ENCODE data around the gene SCFD2. TPM values are rescaled to one million over a fixed set of nuclear protein-coding genes. Genes with fewer than 3 reads are reported as not detected.

SCFD2 gene
- total and polyA plus RNA-seq, 8 donors, result 4.0 to 13.5 (median 8.9) TPM

DNA sequence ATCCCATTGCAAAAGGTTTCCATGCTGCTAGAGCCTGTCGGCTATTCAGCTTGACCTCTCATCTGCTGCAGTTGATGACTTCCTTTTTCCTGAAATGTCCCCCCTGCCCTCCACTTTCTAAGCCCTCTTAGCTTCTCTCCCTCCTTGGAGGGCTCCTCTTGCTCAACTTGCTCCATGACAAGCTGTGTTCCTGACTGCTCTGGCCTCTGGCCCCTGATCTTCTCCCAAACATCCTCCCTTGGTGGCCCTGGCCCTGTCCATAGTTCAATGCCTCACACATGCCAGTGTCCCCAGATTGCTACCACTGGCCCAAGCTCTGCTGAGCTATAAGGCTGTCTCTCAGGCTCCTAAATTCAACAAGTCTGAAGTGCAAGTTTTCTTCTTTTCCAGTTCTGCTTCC, 474.1 kb downstream of the SCFD2 start:
- WGBS, 2 donors, result 86 to 92% methylated on average over 1 of the region's 1 CpG
- no peak overlapping the region for H3K4me3 ChIP-seq
- intact Hi-C loops (cut with DNase I), result no loop called here

GRCh38 chr4:52890521-52890791, 475.4 kb downstream of the SCFD2 start:
- Histone ChIP-seq H3K36me3 (no peaks in the 10 kb centered on the region), H3K4me3 (no peak overlapping the region), H3K4me1 (no peaks in the 10 kb centered on the region), H3K9me3 (no peaks in the 10 kb centered on the region), H3K27me3 (no peaks in the 10 kb centered on the region), H3K27ac (no peak overlapping the region)
- DNase-seq (no peak), ATAC-seq (no peak), FAIRE-seq (no peak)
- intact Hi-C loops (cut with DNase I), result no loop called here
- TF ChIP-seq CTCF (IDR thresholded peaks at IDR 0.05), result no peak
- WGBS, 2 donors, result 92 to 97% methylated on average over 1 of the region's 1 CpG

More for the DNA sequence above, 474.1 kb downstream of the SCFD2 start:
- Histone ChIP-seq H3K27me3 (no peaks in the 10 kb centered on the region), H3K27ac (no peak overlapping the region), H3K9me3 (no peaks in the 10 kb centered on the region), H3K36me3 (no peaks in the 10 kb centered on the region), H3K4me1 (no peaks in the 10 kb centered on the region)
- DNase-seq, result no peak
- FAIRE-seq, result no peak
- no peak for ATAC-seq
- no peak for TF ChIP-seq CTCF (IDR thresholded peaks at IDR 0.05)

DNA sequence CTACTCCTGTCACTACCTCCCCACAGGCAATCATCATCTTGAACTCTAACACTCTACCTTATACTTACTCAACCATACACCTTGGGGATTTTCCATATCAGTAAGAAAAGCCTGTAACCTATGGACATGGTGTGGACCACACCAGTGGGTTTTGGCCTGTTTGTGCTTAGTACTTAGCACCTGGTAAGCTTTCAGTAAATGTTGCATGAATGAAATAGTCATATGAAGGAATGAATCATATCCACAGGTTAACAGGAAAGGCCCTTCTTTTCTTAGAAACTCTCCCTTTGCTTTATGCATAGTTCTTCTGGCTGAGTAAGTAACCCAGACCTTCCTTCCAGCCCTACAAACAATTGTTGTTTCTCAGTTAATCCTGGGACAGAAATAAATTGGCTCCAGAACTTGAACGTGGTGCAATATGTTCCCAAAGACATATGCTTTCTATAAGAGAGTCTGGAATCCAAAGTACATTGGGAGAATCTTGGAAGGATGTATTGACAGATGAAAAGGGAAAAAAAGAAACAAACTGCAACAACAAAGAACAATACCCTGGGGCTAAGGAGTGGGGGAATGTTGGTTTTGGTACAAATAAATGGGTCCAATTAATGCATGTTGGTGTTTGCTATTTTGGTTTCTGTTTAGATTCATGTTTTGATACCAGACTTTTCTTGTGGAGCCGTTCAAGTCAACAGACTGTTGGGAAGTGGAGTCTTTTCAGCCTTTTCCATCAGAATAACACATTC, 475.9 kb downstream of the SCFD2 start:
- FAIRE-seq, result no peak
- no peaks in the 10 kb centered on the region for H3K27me3 ChIP-seq

DNA sequence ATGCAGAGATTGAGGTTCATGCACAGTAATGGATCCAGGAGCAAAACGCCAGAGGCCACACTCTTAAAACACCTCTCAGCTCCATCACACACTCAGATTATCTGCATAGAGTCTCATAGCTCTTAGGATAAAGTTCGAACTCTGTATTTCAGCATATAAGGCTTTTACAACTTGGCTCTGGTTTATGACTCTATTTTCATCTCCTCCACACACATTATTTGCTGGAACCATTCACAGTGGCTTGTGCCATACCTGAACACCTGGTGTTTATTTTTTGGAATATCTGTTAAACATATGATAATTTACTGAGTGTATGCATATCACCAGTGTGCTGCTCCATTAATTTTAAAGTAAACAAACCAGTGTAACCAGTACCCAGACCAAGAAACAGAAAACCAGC, 476.5 kb downstream of the SCFD2 start:
- no peak for TF ChIP-seq CTCF (IDR thresholded peaks at IDR 0.05)
- no peaks in the 10 kb centered on the region for H3K36me3 ChIP-seq
- DNase-seq (no peak), FAIRE-seq (no peak), ATAC-seq (no peak)
- no peaks in the 10 kb centered on the region for H3K9me3 ChIP-seq
- no peaks in the 10 kb centered on the region for H3K27me3 ChIP-seq
- H3K4me1 ChIP-seq, result no peaks in the 10 kb centered on the region
- intact Hi-C loops (cut with DNase I), result no loop called here
- H3K4me3 ChIP-seq, result no peak overlapping the region
- no peak overlapping the region for H3K27ac ChIP-seq
- 92 to 94% methylated on average over 2 of the region's 2 CpGs for WGBS, 2 donors

More for the DNA sequence above, 475.9 kb downstream of the SCFD2 start:
- no peak for TF ChIP-seq CTCF (IDR thresholded peaks at IDR 0.05)
- Histone ChIP-seq H3K4me3 (no peak overlapping the region), H3K27ac (no peak overlapping the region), H3K4me1 (no peaks in the 10 kb centered on the region), H3K9me3 (no peaks in the 10 kb centered on the region), H3K36me3 (no peaks in the 10 kb centered on the region)
- intact Hi-C loops (cut with DNase I), result no loop called here
- ATAC-seq (no peak), DNase-seq (no peak)
- 73 to 83% methylated on average over 2 of the region's 2 CpGs for WGBS, 2 donors

- ATAC-seq (no peak), DNase-seq (no peak), FAIRE-seq (no peak)
- intact Hi-C loops (cut with DNase I), result no loop called here
- H3K27ac ChIP-seq, result no peak overlapping the region
- H3K36me3 ChIP-seq, result no peaks in the 10 kb centered on the region
- H3K4me3 ChIP-seq, result no peak overlapping the region
- WGBS, 2 donors, result 84 to 90% methylated on average over 2 of the region's 2 CpGs
- no peaks in the 10 kb centered on the region for H3K27me3 ChIP-seq
- no peak for TF ChIP-seq CTCF (IDR thresholded peaks at IDR 0.05)
- no peaks in the 10 kb centered on the region for H3K9me3 ChIP-seq
- no peaks in the 10 kb centered on the region for H3K4me1 ChIP-seq
Observed at GRCh38 chr4:52884994-52885393, 480.9 kb downstream of the SCFD2 start.
